HCT116 (cell line): ENCODE results near the gene CWC22. TPM values are rescaled to one million over a fixed set of nuclear protein-coding genes. Genes with fewer than 3 reads are reported as not detected.

Source experiments
- ATAC-seq: fragments of 200-7000 bp; cut with Tn5 transposase; 2 replicates; pipeline ENCODE4 v1.9.1; 2020; ENCODE audit warnings: mild to moderate bottlenecking, moderate library complexity
- BruUV-seq: library from RNA; stranded (reverse); fragments of 400-500 nt; replicated peaks from 2 replicates; lab custom pipeline; 2021; lab: Mats Ljungman, UMichigan
- CTCF ChIA-PET: fragments of 300-600 bp; sonication (Branson Sonifier 250); formaldehyde crosslinking; loops from one replicate; lab custom pipeline; 2021; ENCODE audit warnings: antibody characterized with exemption; lab: Charles Lee
- POLR2A ChIA-PET: fragments of 300-600, 350-600 bp; sonication (Branson Sonifier 250); formaldehyde crosslinking; loops from one replicate; lab custom pipeline; 2021; ENCODE audit warnings: antibody characterized with exemption; lab: Charles Lee
- RAD21 ChIA-PET, 2 experiments: fragments of 300-600 bp; sonication (Branson Sonifier 250); formaldehyde crosslinking; loops; one replicate each; lab custom pipeline; 2023; ENCODE audit warnings: low total read pairs in 2 of 2; ENCODE audit not compliant: uncharacterized antibody in 2 of 2, unreplicated experiment in 2 of 2, low non-redundant PET in 1 of 2; lab: Charles Lee
- DNase-seq: peaks from one replicate; pipeline ENCODE4 v3.0.0-alpha.2; 2010; ENCODE audit warnings: low read depth, low spot score
- H2AFZ ChIP-seq: fragments of 200-600 bp; shearing (Covaris generic), sonication (generic); 2 replicates; pipeline ENCODE4 v1.6.1; 2017; ENCODE audit warnings: low read depth, mixed run types, mixed read lengths, antibody characterized with exemption, low read length; ENCODE audit not compliant: poor library complexity, severe bottlenecking
- H3K27ac ChIP-seq: 2 replicates; pipeline ENCODE4 v1.5.1; 2012; ENCODE audit warnings: low read depth, low read length
- H3K27me3 ChIP-seq: fragments of 200-600 bp; sonication (generic); 2 replicates; pipeline ENCODE4 v1.6.1; 2016; ENCODE audit warnings: mixed run types, low read length, mixed read lengths; ENCODE audit not compliant: insufficient read depth
- H3K36me3 ChIP-seq, 2 experiments: fragments of 200-500 bp in 1 of 2; fragments of 200-600 bp in 1 of 2; sonication (Bioruptor generic) in 1 of 2; sonication (generic) in 1 of 2; 2 replicates each; pipeline versions ENCODE4 v1.5.1 to v1.6.1; 2014 to 2016; ENCODE audit warnings: low read length in 2 of 2, inconsistent platforms in 1 of 2, mixed read lengths in 1 of 2, mixed run types in 1 of 2; ENCODE audit not compliant: insufficient read depth in 2 of 2, control insufficient read depth in 1 of 2
- H3K4me1 ChIP-seq, 2 experiments: fragments of 200-600 bp in 1 of 2; sonication (generic) in 1 of 2; 2 replicates each; pipeline versions ENCODE4 v1.5.1 to v1.6.1; 2012 to 2017; ENCODE audit warnings: low read length in 2 of 2, inconsistent platforms in 1 of 2, mild to moderate bottlenecking in 1 of 2, mixed read lengths in 1 of 2, mixed run types in 1 of 2, moderate library complexity in 1 of 2; ENCODE audit not compliant: insufficient read depth in 2 of 2, control insufficient read depth in 1 of 2
- H3K4me2 ChIP-seq: fragments of 200-600 bp; sonication (generic); 2 replicates; pipeline ENCODE4 v1.6.1; 2017; ENCODE audit warnings: mixed run types, low read length, mixed read lengths
- H3K4me3 ChIP-seq, 2 experiments: fragments of 200-600 bp in 1 of 2; sonication (generic) in 1 of 2; replicated peaks in 1 of 2; 2 replicates each; pipeline ENCODE4 v1.5.1; 2011 to 2016; ENCODE audit warnings: low read length in 2 of 2, control low read depth in 1 of 2, low read depth in 1 of 2, mild to moderate bottlenecking in 1 of 2, mixed read lengths in 1 of 2, mixed run types in 1 of 2
- H3K79me2 ChIP-seq: fragments of 200-600 bp; sonication (generic); 2 replicates; pipeline ENCODE4 v1.6.1; 2017; ENCODE audit warnings: mild to moderate bottlenecking, mixed run types, low read length, moderate library complexity, mixed read lengths; ENCODE audit not compliant: insufficient read depth
- H3K9ac ChIP-seq: fragments of 200-600 bp; sonication (generic); 2 replicates; pipeline ENCODE4 v1.6.1; 2016; ENCODE audit warnings: low read length, mixed read lengths
- H3K9me2 ChIP-seq: fragments of 200-600 bp; sonication (generic), shearing (Covaris generic); 2 replicates; pipeline ENCODE4 v1.6.1; 2017; ENCODE audit warnings: mixed run types, mild to moderate bottlenecking, moderate library complexity; ENCODE audit not compliant: insufficient read depth
- H3K9me3 ChIP-seq, 2 experiments: fragments of 200-500 bp in 1 of 2; fragments of 200-600 bp in 1 of 2; sonication (Bioruptor generic) in 1 of 2; sonication (generic) in 1 of 2; 2 replicates each; pipeline ENCODE4 v1.6.1; 2014 to 2017; ENCODE audit warnings: low read length in 2 of 2, mixed read lengths in 2 of 2, inconsistent platforms in 1 of 2, low read depth in 1 of 2, mild to moderate bottlenecking in 1 of 2, mixed run types in 1 of 2, moderate library complexity in 1 of 2; ENCODE audit not compliant: control insufficient read depth in 1 of 2, insufficient read depth in 1 of 2
- H4K20me1 ChIP-seq: fragments of 200-600 bp; sonication (generic), shearing (Covaris generic); 2 replicates; pipeline ENCODE4 v1.6.1; 2017; ENCODE audit warnings: mixed run types, mild to moderate bottlenecking, moderate library complexity; ENCODE audit not compliant: insufficient read depth
- CBX3 ChIP-seq: IDR thresholded peaks from 2 replicates; pipeline ENCODE4 v1.6.1; 2012; ENCODE audit warnings: low read depth
- CEBPB ChIP-seq: IDR thresholded peaks from 2 replicates; pipeline ENCODE4 v1.6.1; 2012; ENCODE audit warnings: low read depth
- ELF1 ChIP-seq: IDR thresholded peaks from 2 replicates; pipeline ENCODE4 v1.6.1; 2012; ENCODE audit warnings: low read depth, borderline replicate concordance
- JUND ChIP-seq: IDR thresholded peaks from 2 replicates; pipeline ENCODE4 v1.6.1; 2012
- POLR2A ChIP-seq: IDR thresholded peaks from 2 replicates; pipeline ENCODE4 v1.7.0; 2011; ENCODE audit warnings: borderline replicate concordance; ENCODE audit not compliant: insufficient read depth, insufficient read length; ENCODE audit errors: extremely low read depth
- RAD21 ChIP-seq: IDR thresholded peaks from 2 replicates; pipeline ENCODE4 v1.6.1; 2012; ENCODE audit warnings: low read depth, mild to moderate bottlenecking
- YY1 ChIP-seq: IDR thresholded peaks from 2 replicates; pipeline ENCODE4 v1.6.1; 2011; ENCODE audit warnings: low read length, low read depth, moderate library complexity, mild to moderate bottlenecking; ENCODE audit not compliant: insufficient replicate concordance; ENCODE audit errors: extremely low read depth
- ZFX ChIP-seq: fragments of 450-650 bp; IDR thresholded peaks from 2 replicates; pipeline ENCODE4 v1.6.1; 2017
- ZNF274 ChIP-seq: fragments of 200-500 bp; sonication (Bioruptor generic); IDR thresholded peaks from 2 replicates; pipeline ENCODE4 v1.6.1; 2014; ENCODE audit warnings: mild to moderate bottlenecking, low read depth, low read length, inconsistent platforms
- intact Hi-C: fragments of 100-400 bp; cut with micrococcal nuclease; formaldehyde crosslinking; loops from 2 replicates; pipeline ENCODE4 v1.10.0; 2022
- total RNA-seq: library from RNA; stranded (reverse); gene quantifications from one replicate; pipeline ENCODE4 v1.2.1, GENCODE V29; 2021; ENCODE audit not compliant: unreplicated experiment
- TF ChIP-seq, protein P1 (sequence below): IDR thresholded peaks from 2 replicates; pipeline ENCODE4 v1.6.1; 2012
- TF ChIP-seq, protein P2 (sequence below), 3 experiments: fragments of 200-600 bp in 1 of 3; sonication (generic) in 1 of 3; IDR thresholded peaks in 2 of 3; conservative IDR thresholded peaks in 1 of 3; 2 replicates each; pipeline ENCODE4 v1.5.1; 2012 to 2017; ENCODE audit warnings: low read depth in 2 of 3, low read length in 2 of 3, antibody characterized with exemption in 1 of 3, borderline replicate concordance in 1 of 3, control low read depth in 1 of 3, mild to moderate bottlenecking in 1 of 3, mixed read lengths in 1 of 3, mixed run types in 1 of 3, moderate library complexity in 1 of 3; ENCODE audit not compliant: insufficient read depth in 1 of 3

The CWC22 gene
- total RNA-seq, 1 experiment from 2014 or later, result 24.7 TPM

GRCh38 chr2:179898873-179899272, 108.2 kb downstream of the CWC22 start:
- intact Hi-C loops, result no loop called here
- no peaks in the 10 kb centered on the region for H4K20me1 ChIP-seq
- peak; percentile 99 for ATAC-seq
- no peaks in the 10 kb centered on the region for H3K79me2 ChIP-seq
- no peaks in the 10 kb centered on the region for H3K36me3 ChIP-seq
- TF ChIP-seq ELF1 (peak; percentile 51), JUND (no peak), RAD21 (peak; percentile 66), YY1 (peak; percentile 40), ZNF274 (no peak), POLR2A (no peak), CBX3 (peak; percentile 64; the same call in 1 of the 2 replicates), ZFX (0 out of 2 replicates have a peak, but pooled peaks have one; percentile 27), CEBPB (no peak)
- TF ChIP-seq, protein P1, sequence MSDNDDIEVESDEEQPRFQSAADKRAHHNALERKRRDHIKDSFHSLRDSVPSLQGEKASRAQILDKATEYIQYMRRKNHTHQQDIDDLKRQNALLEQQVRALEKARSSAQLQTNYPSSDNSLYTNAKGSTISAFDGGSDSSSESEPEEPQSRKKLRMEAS, result peak; percentile 41; the same call in 1 of the 2 replicates
- TF ChIP-seq, protein P2, sequence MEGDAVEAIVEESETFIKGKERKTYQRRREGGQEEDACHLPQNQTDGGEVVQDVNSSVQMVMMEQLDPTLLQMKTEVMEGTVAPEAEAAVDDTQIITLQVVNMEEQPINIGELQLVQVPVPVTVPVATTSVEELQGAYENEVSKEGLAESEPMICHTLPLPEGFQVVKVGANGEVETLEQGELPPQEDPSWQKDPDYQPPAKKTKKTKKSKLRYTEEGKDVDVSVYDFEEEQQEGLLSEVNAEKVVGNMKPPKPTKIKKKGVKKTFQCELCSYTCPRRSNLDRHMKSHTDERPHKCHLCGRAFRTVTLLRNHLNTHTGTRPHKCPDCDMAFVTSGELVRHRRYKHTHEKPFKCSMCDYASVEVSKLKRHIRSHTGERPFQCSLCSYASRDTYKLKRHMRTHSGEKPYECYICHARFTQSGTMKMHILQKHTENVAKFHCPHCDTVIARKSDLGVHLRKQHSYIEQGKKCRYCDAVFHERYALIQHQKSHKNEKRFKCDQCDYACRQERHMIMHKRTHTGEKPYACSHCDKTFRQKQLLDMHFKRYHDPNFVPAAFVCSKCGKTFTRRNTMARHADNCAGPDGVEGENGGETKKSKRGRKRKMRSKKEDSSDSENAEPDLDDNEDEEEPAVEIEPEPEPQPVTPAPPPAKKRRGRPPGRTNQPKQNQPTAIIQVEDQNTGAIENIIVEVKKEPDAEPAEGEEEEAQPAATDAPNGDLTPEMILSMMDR (IDR thresholded peaks at IDR 0.05 in 2 of 3, conservative IDR thresholded peaks at IDR 0.05 in 1 of 3; ENCODE audit: borderline replicate concordance in 1 of 3, insufficient read depth in 1 of 3, low read depth in 2 of 3, low read length in 2 of 3), result peak; percentile 43 to 68 (median 64); a peak in 5 of 6 replicates
- no peak overlapping the region for H3K4me2 ChIP-seq
- no peaks in the 10 kb centered on the region for H3K9me3 ChIP-seq
- POLR2A ChIA-PET, result no interaction called here
- H3K9ac ChIP-seq, result no peak overlapping the region
- RAD21 ChIA-PET, result interaction anchor here in 1 of 2 experiments (0.9 kb wide), 1 partner anchor 488 kb away, joined by 3 read pairs; no protein-coding TSS in a partner anchor
- no peak overlapping the region for H3K27ac ChIP-seq
- no peaks in the 10 kb centered on the region for H3K27me3 ChIP-seq
- no peaks in the 10 kb centered on the region for H3K4me1 ChIP-seq
- CTCF ChIA-PET, result interaction anchor here (0.5 to 1.5 kb wide), 9 partner anchors 11 to 476 kb away, joined by 3 to 7 read pairs (median 4); no protein-coding TSS in a partner anchor
- H2AFZ ChIP-seq, result peak overlapping the region; percentile 99
- no peak overlapping the region for H3K4me3 ChIP-seq
- no peaks in the 10 kb centered on the region for H3K9me2 ChIP-seq
- BruUV-seq, result no TSS peak
- peak; percentile 61 for DNase-seq

Other genes starting within 250 kb of the CWC22 start
- gene ZNF385B, start 145.7 kb downstream of the CWC22 start, total RNA-seq, result 9.3 TPM